GM12874 (cell line): ENCODE measurements around the gene DICER1.

Experiments
- CTCF ChIP-seq: IDR thresholded peaks from 2 replicates; pipeline ENCODE4 v1.5.1; 2011; ENCODE audit warnings: low read depth, mild to moderate bottlenecking, control low read depth, low read length, moderate library complexity; ENCODE audit not compliant: insufficient read depth

DICER1 gene

GRCh38 chr14:95055318-95055717 is 102.0 kb downstream of the DICER1 start:
- TF ChIP-seq CTCF = no peak

GRCh38 chr14:95054346-95055280 is 102.7 kb downstream of the DICER1 start:
- TF ChIP-seq CTCF = no peak

GRCh38 chr14:95052016-95052585 is 105.2 kb downstream of the DICER1 start:
- no peak for TF ChIP-seq CTCF

GRCh38 chr14:95049952-95050351 is 107.4 kb downstream of the DICER1 start:
- no peak for TF ChIP-seq CTCF

- no peak for TF ChIP-seq CTCF
Measured at GRCh38 chr14:95048771-95049312, 108.5 kb downstream of the DICER1 start.

GRCh38 chr14:95047754-95048153 is 109.6 kb downstream of the DICER1 start:
- TF ChIP-seq CTCF = no peak
